B cell (primary cell): ENCODE data around the gene IL3RA. TPM values are rescaled to one million over a fixed set of nuclear protein-coding genes. Genes with fewer than 3 reads are reported as not detected.

ENCODE experiments used
- ATAC-seq: fragments of 200-7000 bp; cut with Tn5 transposase; one replicate; pipeline ENCODE4 v1.10.0; 2021; ENCODE audit warnings: low read depth, mild to moderate bottlenecking, moderate number of reproducible peaks, moderate library complexity
- CTCF ChIA-PET: fragments of 350-600 bp; sonication (Branson Sonifier 250); formaldehyde crosslinking; loops from one replicate; lab custom pipeline; 2021; ENCODE audit warnings: antibody characterized with exemption, inconsistent platforms; lab: Charles Lee
- POLR2A ChIA-PET: fragments of 350-600 bp; sonication (Branson Sonifier 250); formaldehyde crosslinking; loops from one replicate; lab custom pipeline; 2021; ENCODE audit warnings: antibody characterized with exemption; lab: Charles Lee
- DNase-seq: peaks from one replicate; pipeline ENCODE4 v3.0.0; 2013
- H2AFZ ChIP-seq: 2 replicates; pipeline ENCODE4 v1.6.1; 2012; ENCODE audit warnings: mild to moderate bottlenecking, low read depth, low read length; ENCODE audit not compliant: insufficient read depth, poor library complexity, severe bottlenecking
- H3K27ac ChIP-seq, 2 donors: 1 replicate in 1 of 2; 2 replicates in 1 of 2; pipeline ENCODE4 v1.5.1; 2012 to 2013; ENCODE audit warnings: low read length in 2 of 2, mild to moderate bottlenecking in 2 of 2, moderate library complexity in 1 of 2
- H3K27me3 ChIP-seq, 4 experiments: fragments of 200-600 bp in 1 of 4; sonication (generic) in 1 of 4; replicated peaks in 1 of 4; 1 replicate in 2 of 4; 2 replicates in 2 of 4; pipeline versions ENCODE4 v1.6.1 to v1.7.0; 2013 to 2016; ENCODE audit warnings: low read length in 3 of 4, mild to moderate bottlenecking in 2 of 4, mixed read lengths in 1 of 4, moderate library complexity in 1 of 4; ENCODE audit not compliant: insufficient read depth in 4 of 4, control insufficient read depth in 3 of 4; ENCODE audit errors: control extremely low read depth in 1 of 4
- H3K36me3 ChIP-seq, 2 experiments: replicated peaks in 1 of 2; 1 replicate in 1 of 2; 2 replicates in 1 of 2; pipeline versions ENCODE4 v1.6.1 to v1.7.1; 2013; ENCODE audit warnings: low read length in 1 of 2; ENCODE audit not compliant: insufficient read depth in 2 of 2, control insufficient read depth in 1 of 2; ENCODE audit errors: control extremely low read depth in 1 of 2, extremely low read depth in 1 of 2
- H3K4me1 ChIP-seq, 2 donors: fragments of 200-600 bp in 1 of 2; sonication (generic) in 1 of 2; 1 replicate in 1 of 2; 2 replicates in 1 of 2; pipeline versions ENCODE4 v1.5.1 to v1.6.1; 2013 to 2017; ENCODE audit warnings: low read length in 2 of 2; ENCODE audit not compliant: control insufficient read depth in 2 of 2, insufficient read depth in 2 of 2
- H3K4me2 ChIP-seq: replicated peaks from 2 replicates; pipeline ENCODE3; 2012; ENCODE audit warnings: mild to moderate bottlenecking, low read depth, low read length; ENCODE audit not compliant: poor library complexity, severe bottlenecking
- H3K4me3 ChIP-seq, 5 experiments: fragments of 200-600 bp in 1 of 5; sonication (generic) in 1 of 5; 1 replicate in 3 of 5; 2 replicates in 2 of 5; pipeline versions ENCODE4 v1.5.1 to v1.7.0; 2011 to 2016; ENCODE audit warnings: low read length in 4 of 5, mild to moderate bottlenecking in 4 of 5, low read depth in 2 of 5, control low read depth in 1 of 5, moderate library complexity in 1 of 5; ENCODE audit not compliant: insufficient read depth in 1 of 5; ENCODE audit errors: control extremely low read depth in 1 of 5, extremely low read depth in 1 of 5
- H3K79me2 ChIP-seq: fragments of 200-600 bp; sonication (generic); one replicate; pipeline ENCODE4 v1.6.0; 2016; ENCODE audit warnings: low read length; ENCODE audit not compliant: control insufficient read depth, insufficient read depth
- H3K9ac ChIP-seq: fragments of 200-600 bp; sonication (generic); 2 replicates; pipeline ENCODE4 v1.6.1; 2017; ENCODE audit warnings: mild to moderate bottlenecking, low read length, moderate library complexity
- H3K9me3 ChIP-seq, 3 donors: one replicate each; pipeline versions ENCODE4 v1.6.1 to v1.7.1; 2013; ENCODE audit warnings: low read length in 2 of 3; ENCODE audit not compliant: control insufficient read depth in 2 of 3, insufficient read depth in 1 of 3; ENCODE audit errors: control extremely low read depth in 1 of 3
- H4K20me1 ChIP-seq: 2 replicates; pipeline ENCODE4 v1.6.0; 2012; ENCODE audit warnings: mild to moderate bottlenecking, low read length; ENCODE audit not compliant: insufficient read depth, control insufficient read depth, poor library complexity, severe bottlenecking
- H3K27ac Mint-ChIP-seq: one replicate; pipeline ENCODE4 v1.8.0; 2021; ENCODE audit warnings: mixed read lengths
- H3K27me3 Mint-ChIP-seq: one replicate; pipeline ENCODE4 v1.8.0; 2021; ENCODE audit warnings: mixed read lengths
- H3K4me1 Mint-ChIP-seq: one replicate; pipeline ENCODE4 v1.8.0; 2021; ENCODE audit warnings: mixed read lengths
- H3K4me3 Mint-ChIP-seq: one replicate; pipeline ENCODE4 v1.8.0; 2021; ENCODE audit warnings: mixed read lengths
- H3K9me3 Mint-ChIP-seq: one replicate; pipeline ENCODE4 v1.8.0; 2022; ENCODE audit warnings: mixed read lengths; ENCODE audit not compliant: insufficient read depth
- EZH2 ChIP-seq: IDR thresholded peaks from 2 replicates; pipeline ENCODE4 v1.6.1; 2012; ENCODE audit warnings: borderline replicate concordance, low read depth, mild to moderate bottlenecking, moderate library complexity, low read length; ENCODE audit not compliant: insufficient read depth, poor library complexity, severe bottlenecking
- WGBS: methylation state at CpG from one replicate; pipeline ENCODE4 v1.1.5; 2013; ENCODE audit warnings: missing lambda C conversion rate; ENCODE audit not compliant: insufficient coverage; 5-methylcytosine and 5-hydroxymethylcytosine counted together
- intact Hi-C: fragments of 100-400 bp; cut with micrococcal nuclease; formaldehyde crosslinking; loops from one replicate; pipeline ENCODE4 v1.10.0; 2022
- polyA plus RNA-seq: library from polyadenylated mRNA; depleted of rRNA; stranded (reverse); fragments of >200 nt; gene quantifications from 2 replicates; pipeline ENCODE4 v1.2.3, GENCODE V29; 2012
- total RNA-seq, 2 donors: library from RNA; stranded (reverse); fragments of 120-200 nt in 1 of 2; gene quantifications; 1 replicate in 1 of 2; 2 replicates in 1 of 2; pipeline versions ENCODE4 v1.2.3 to v1.2.4, GENCODE V29; 2013 to 2022
- TF ChIP-seq, protein P1 (sequence below): fragments of 200-600 bp; IDR thresholded peaks from one replicate; pipeline ENCODE4 v1.8.0; 2022; ENCODE audit warnings: antibody characterized with exemption, mild to moderate bottlenecking

Gene IL3RA
- total and polyA plus RNA-seq, 2 donors (not counting 1 experiment from before 2014, with no cell fraction given): 1.6 to 31.6 TPM

DNA sequence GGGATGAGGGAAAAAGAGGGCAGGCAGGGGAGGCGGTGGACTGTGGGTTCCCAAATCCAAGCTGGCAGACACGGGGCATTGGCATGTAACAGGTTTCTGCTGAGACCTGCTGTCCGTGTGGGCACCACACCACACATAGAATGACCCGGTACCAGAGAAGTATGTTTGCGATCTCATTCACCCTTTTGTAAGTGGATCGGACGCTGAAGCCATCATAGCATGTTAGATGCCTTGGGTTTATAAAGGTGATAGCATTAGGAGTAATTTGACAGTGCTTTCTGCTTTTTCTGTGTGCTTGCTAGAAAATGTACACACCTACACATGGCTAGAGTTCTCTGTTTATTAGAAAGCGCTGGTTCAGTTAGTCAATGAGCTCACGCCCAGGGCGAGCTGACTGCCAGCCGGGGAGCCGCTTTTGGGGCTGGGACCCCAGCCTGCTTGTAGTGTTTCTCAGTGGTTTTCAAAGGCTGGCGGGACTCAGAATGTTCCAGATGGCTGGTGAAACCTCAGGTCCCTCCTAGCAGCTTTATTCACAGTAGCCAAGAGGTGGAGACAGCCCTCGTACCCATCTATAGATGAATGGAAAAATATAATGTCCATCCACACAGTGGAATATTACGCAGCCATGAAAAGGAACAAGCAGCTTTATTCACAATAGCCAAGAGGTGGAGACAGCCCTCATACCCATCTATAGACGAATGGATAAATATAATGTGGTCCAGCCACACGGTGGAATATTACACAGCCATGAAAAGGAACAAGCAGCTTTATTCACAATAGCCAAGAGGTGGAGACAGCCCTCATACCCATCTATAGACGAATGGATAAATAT is 579 bp downstream of the IL3RA start:
- H3K9me3 ChIP-seq: peaks cover 0 to 61% (median 6%) of the 10 kb centered on the region in 3 donors
- ChIA-PET CTCF (no interaction called here), POLR2A (no interaction called here)
- peak overlapping the region; percentile 60 to 90 (median 72) for H3K4me3 ChIP-seq
- H3K9ac ChIP-seq: peak overlapping the region; percentile 72
- H3K4me1 Mint-ChIP-seq: peaks cover 23% of the 10 kb centered on the region
- TF ChIP-seq, protein P1, sequence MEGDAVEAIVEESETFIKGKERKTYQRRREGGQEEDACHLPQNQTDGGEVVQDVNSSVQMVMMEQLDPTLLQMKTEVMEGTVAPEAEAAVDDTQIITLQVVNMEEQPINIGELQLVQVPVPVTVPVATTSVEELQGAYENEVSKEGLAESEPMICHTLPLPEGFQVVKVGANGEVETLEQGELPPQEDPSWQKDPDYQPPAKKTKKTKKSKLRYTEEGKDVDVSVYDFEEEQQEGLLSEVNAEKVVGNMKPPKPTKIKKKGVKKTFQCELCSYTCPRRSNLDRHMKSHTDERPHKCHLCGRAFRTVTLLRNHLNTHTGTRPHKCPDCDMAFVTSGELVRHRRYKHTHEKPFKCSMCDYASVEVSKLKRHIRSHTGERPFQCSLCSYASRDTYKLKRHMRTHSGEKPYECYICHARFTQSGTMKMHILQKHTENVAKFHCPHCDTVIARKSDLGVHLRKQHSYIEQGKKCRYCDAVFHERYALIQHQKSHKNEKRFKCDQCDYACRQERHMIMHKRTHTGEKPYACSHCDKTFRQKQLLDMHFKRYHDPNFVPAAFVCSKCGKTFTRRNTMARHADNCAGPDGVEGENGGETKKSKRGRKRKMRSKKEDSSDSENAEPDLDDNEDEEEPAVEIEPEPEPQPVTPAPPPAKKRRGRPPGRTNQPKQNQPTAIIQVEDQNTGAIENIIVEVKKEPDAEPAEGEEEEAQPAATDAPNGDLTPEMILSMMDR: no peak
- no peak for TF ChIP-seq EZH2
- peak overlapping the region; percentile 64 for H3K27ac Mint-ChIP-seq
- H3K36me3 ChIP-seq: peaks cover 2 to 3% of the 10 kb centered on the region in 2 experiments
- intact Hi-C loops: no loop called here
- no peaks in the 10 kb centered on the region for H3K9me3 Mint-ChIP-seq
- peak overlapping the region; percentile 93 for H3K4me3 Mint-ChIP-seq
- H3K4me1 ChIP-seq: peaks cover 9 to 28% of the 10 kb centered on the region in 2 donors
- peak overlapping the region; percentile 68 for H3K4me2 ChIP-seq
- WGBS: 4% methylated on average over 7 of the region's 18 CpGs
- H2AFZ ChIP-seq: peak overlapping the region; percentile 64
- peaks cover 0 to 3% (median 0%) of the 10 kb centered on the region in 4 experiments for H3K27me3 ChIP-seq
- no peaks in the 10 kb centered on the region for H3K27me3 Mint-ChIP-seq
- H3K79me2 ChIP-seq: peaks cover 4% of the 10 kb centered on the region
- H3K27ac ChIP-seq: peak overlapping the region; percentile 70 to 75
- ATAC-seq (peak; percentile 43), DNase-seq (peak; percentile 49)
- H4K20me1 ChIP-seq: no peaks in the 10 kb centered on the region
